Heart left ventricle (tissue), 16 donors: ENCODE data around the gene ZC3H12C. TPM values are rescaled to one million over a fixed set of nuclear protein-coding genes. Genes with fewer than 3 reads are reported as not detected.
"Not testable (repeated sequence)": the region's sequence is repeated elsewhere in the genome, so short reads cannot be mapped to it uniquely, and the experiment has no call there.

Experiments
- ATAC-seq, 4 donors: fragments of 200-7000 bp; cut with Tn5 transposase; one replicate each; pipeline ENCODE4 v1.9.1; 2020 to 2022; ENCODE audit warnings: moderate library complexity in 4 of 4, mild to moderate bottlenecking in 3 of 4, moderate number of reproducible peaks in 1 of 4
- DNase-seq, 5 donors: peaks; one replicate each; pipeline ENCODE4 v3.0.0-alpha.2; 2020
- H3K27ac ChIP-seq, 12 donors: fragments of 200-600 bp; sonication (generic) in 4 of 12; one replicate each; pipeline versions ENCODE4 v1.5.0 to v1.8.0; 2016 to 2022; ENCODE audit warnings: mild to moderate bottlenecking in 2 of 12
- H3K27me3 ChIP-seq, 9 donors: fragments of 200-600 bp; sonication (generic) in 2 of 9; one replicate each; pipeline versions ENCODE4 v1.5.1 to v1.8.0; 2016 to 2022; ENCODE audit warnings: mild to moderate bottlenecking in 3 of 9
- H3K36me3 ChIP-seq, 9 donors: fragments of 200-600 bp; sonication (generic) in 2 of 9; one replicate each; pipeline versions ENCODE4 v1.5.0 to v1.8.0; 2018 to 2022; ENCODE audit warnings: mild to moderate bottlenecking in 2 of 9
- H3K4me1 ChIP-seq, 12 donors: fragments of 200-600 bp; sonication (generic) in 4 of 12; one replicate each; pipeline versions ENCODE4 v1.5.0 to v1.8.0; 2016 to 2022; ENCODE audit warnings: mild to moderate bottlenecking in 3 of 12
- H3K4me3 ChIP-seq, 12 donors: fragments of 200-600 bp; sonication (generic) in 4 of 12; one replicate each; pipeline versions ENCODE4 v1.5.0 to v1.8.0; 2017 to 2022; ENCODE audit warnings: mild to moderate bottlenecking in 9 of 12, moderate library complexity in 4 of 12
- H3K9me3 ChIP-seq, 12 donors: fragments of 200-600 bp; sonication (generic) in 4 of 12; one replicate each; pipeline versions ENCODE4 v1.5.0 to v1.8.0; 2016 to 2022; ENCODE audit warnings: mild to moderate bottlenecking in 1 of 12
- POLR2A ChIP-seq, 2 donors: fragments of 450-650 bp; IDR thresholded peaks; one replicate each; pipeline ENCODE4 v1.6.1; 2017; ENCODE audit warnings: antibody characterized with exemption in 2 of 2, mild to moderate bottlenecking in 2 of 2, moderate library complexity in 2 of 2
- WGBS, 4 donors: extraction: QIAGEN DNeasy Blood & Tissue Kit in 2 of 4; methylation state at CpG; one replicate each; pipeline versions ENCODE4 v1.1.5 to v1.1.7; 2013 to 2018; 5-methylcytosine and 5-hydroxymethylcytosine counted together
- intact Hi-C, 10 donors: fragments of 100-400 bp; cut with DNase I; formaldehyde crosslinking; loops; one replicate each; pipeline versions ENCODE4 v1.11.1 to v1.14.2; 2022
- polyA plus RNA-seq, 2 donors: library from polyadenylated mRNA; stranded (reverse); fragments of 200-250 nt; gene quantifications; one replicate each; pipeline ENCODE4 v1.2.3, GENCODE V29; 2013
- total RNA-seq, 9 donors: library from RNA; depleted of rRNA in 2 of 9; stranded (reverse); fragments of >200 nt in 2 of 9; fragmentation: NEBNext Ultra II Directional in 3 of 9; extraction: Animal tissue kit (Norgen Biotek cat#: 25700) in 3 of 9; gene quantifications; one replicate each; pipeline versions ENCODE4 v1.1.0 to v1.2.4, GENCODE V29; 2016 to 2023
- TF ChIP-seq, protein P1 (sequence below), 12 donors: fragments of 200-600 bp; sonication (generic) in 4 of 12; IDR thresholded peaks; one replicate each; pipeline versions ENCODE4 v1.5.0 to v1.8.0; 2018 to 2022; ENCODE audit warnings: antibody characterized with exemption in 12 of 12, mild to moderate bottlenecking in 5 of 12
- donor health status: ischemic (EF 13 %, LVEDD 7.1; RV severe dilation, severe dysfunction).
- donor health status: healthy with polysubstance abuse.
- donor health status: DM: no; HTN: yes; CAD: no.
- donor health status: DM: no; HTN: no; CAD: no.
- donor health status: ischemic (EF 25% LVEDD 6.9; RV normal size, moderate dysfunction).
- donor health status: ischemic (EF 25% LVEDD 5.7; RV mildly dilated, moderate dysfunction).
- donor health status: healthy.
- donor health status: DM: yes; HTN: yes; CAD: no.
- donor health status: ischemic (EF 35%, LVEDD 5.7; RV mildly dilated, moderate dysfunction).
- donor health status: nonischemic (EF 11% LVEDD 7.7; RV severe dilation, severe dysfunction).
- donor health status: DM: yes; HTN: yes; CAD: no.
- donor health status: PGD.
- donor health status: ischemic (EF 29% LVEDD 5.4; RV normal size, mild dysfunction).
- donor health status: nonischemic (EF 23%, LVEDD 6.1; RV moderate dilation, normal function).

ZC3H12C gene
- total and polyA plus RNA-seq, 11 donors, result 2.1 to 24.3 (median 17.3) TPM

DNA sequence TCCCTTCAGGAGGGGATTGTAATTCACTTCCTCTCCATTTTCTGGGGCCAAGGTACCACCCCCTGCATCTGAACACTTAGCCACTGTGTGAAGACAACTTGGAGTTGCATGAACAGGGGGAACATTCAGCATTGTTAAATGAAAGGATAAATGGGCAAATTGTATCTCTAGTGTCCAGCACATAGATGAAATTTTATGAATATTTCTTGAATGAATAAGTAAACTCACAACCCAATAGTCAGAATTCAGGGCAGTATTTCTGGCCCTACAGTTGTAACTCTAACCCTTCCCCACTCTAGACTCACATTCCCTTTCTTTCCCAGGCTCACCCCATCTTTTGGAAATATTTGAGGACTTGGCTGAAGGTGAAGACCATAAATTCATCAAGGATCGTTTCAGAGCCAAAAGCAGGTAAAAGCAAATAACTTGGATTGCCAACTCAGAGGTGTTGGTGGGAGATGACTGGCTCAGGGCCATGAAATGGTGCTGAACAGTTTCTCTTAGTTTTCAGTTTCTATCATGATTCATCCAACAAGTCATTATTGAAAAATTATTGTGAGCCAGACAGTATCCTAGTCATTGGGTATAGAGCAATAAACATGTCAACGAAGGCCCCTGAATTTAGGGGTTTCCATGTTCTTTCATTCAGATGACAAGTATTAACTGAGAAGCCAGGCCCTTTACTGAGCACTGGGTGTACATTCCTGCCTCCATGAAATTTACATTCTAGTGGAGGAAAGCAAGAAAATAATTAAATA is 33.3 kb upstream of the ZC3H12C start:
- no peak overlapping the region for H3K4me3 ChIP-seq
- no peaks in the 10 kb centered on the region for H3K36me3 ChIP-seq
- TF ChIP-seq, protein P1, sequence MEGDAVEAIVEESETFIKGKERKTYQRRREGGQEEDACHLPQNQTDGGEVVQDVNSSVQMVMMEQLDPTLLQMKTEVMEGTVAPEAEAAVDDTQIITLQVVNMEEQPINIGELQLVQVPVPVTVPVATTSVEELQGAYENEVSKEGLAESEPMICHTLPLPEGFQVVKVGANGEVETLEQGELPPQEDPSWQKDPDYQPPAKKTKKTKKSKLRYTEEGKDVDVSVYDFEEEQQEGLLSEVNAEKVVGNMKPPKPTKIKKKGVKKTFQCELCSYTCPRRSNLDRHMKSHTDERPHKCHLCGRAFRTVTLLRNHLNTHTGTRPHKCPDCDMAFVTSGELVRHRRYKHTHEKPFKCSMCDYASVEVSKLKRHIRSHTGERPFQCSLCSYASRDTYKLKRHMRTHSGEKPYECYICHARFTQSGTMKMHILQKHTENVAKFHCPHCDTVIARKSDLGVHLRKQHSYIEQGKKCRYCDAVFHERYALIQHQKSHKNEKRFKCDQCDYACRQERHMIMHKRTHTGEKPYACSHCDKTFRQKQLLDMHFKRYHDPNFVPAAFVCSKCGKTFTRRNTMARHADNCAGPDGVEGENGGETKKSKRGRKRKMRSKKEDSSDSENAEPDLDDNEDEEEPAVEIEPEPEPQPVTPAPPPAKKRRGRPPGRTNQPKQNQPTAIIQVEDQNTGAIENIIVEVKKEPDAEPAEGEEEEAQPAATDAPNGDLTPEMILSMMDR (IDR thresholded peaks at IDR 0.05), result no peak
- TF ChIP-seq POLR2A (IDR thresholded peaks at IDR 0.05), result no peak
- ATAC-seq (no peak), DNase-seq (no peak)
- H3K4me1 ChIP-seq, result no peaks in the 10 kb centered on the region
- WGBS, 4 donors, result 84 to 90% (median 86%) methylated on average over 2 of the region's 2 CpGs
- intact Hi-C loops, result loop anchor here in 1 of 10 donors (10.0 kb wide), 1 partner anchor 85 kb away; no protein-coding TSS in a partner anchor
- H3K9me3 ChIP-seq, result peaks cover 0 to 2% (median 0%) of the 10 kb centered on the region in 12 donors
- H3K27me3 ChIP-seq, result no peaks in the 10 kb centered on the region
- H3K27ac ChIP-seq, result no peak overlapping the region

DNA sequence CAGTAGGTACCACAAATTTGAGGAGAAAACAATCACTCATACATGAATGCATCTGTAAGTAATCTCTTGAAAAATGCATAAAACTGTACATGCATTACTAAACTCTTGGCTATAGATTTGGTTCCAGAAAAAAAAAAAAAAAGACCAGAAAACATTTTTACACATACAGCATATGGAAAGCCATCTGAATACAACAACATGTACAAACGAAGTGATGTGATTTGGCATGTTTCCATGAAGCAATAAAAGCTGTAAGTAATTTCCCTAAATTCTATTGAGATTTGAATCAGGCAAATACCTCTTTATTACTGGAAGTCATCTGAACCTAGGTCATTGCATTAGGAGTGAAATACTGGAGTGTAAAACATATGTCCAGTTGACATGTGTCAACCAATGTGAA is 31.9 kb upstream of the ZC3H12C start:
- H3K36me3 ChIP-seq, result no peaks in the 10 kb centered on the region
- no peaks in the 10 kb centered on the region for H3K4me1 ChIP-seq
- ATAC-seq (no peak), DNase-seq (no peak)
- H3K9me3 ChIP-seq, result no peaks in the 10 kb centered on the region
- WGBS, 4 donors, result 84 to 89% (median 85%) methylated on average over 1 of the region's 1 CpG
- TF ChIP-seq POLR2A (IDR thresholded peaks at IDR 0.05), result no peak
- TF ChIP-seq, protein P1 (IDR thresholded peaks at IDR 0.05), result no peak
- H3K27ac ChIP-seq, result no peak overlapping the region
- H3K27me3 ChIP-seq, result no peaks in the 10 kb centered on the region
- no peak overlapping the region for H3K4me3 ChIP-seq
- intact Hi-C loops, result loop anchor here in 1 of 10 donors (10.0 kb wide), 1 partner anchor 86 kb away; no protein-coding TSS in a partner anchor

DNA sequence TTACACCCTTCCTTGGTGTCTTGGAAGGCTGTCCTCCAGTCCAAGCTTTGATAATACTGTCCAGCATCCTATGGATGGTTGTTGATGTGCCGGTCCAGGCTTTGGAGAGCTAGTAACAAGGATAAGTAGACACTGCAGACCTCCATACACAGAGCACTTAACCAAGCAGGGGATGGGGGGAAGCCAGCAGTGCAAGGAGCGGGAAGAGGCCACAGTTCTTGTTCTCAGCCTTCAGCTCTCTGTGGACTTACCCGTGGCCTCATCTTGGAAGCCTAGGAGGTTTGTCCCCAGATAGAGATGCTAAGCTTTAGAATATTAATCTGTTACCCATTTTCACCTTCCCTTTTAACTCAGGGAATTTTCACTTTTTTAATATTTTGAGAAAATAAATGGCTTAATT is 30.9 kb upstream of the ZC3H12C start:
- Histone ChIP-seq H3K4me3 (no peak overlapping the region), H3K27me3 (no peaks in the 10 kb centered on the region), H3K27ac (no peak overlapping the region), H3K9me3 (no peaks in the 10 kb centered on the region), H3K4me1 (no peaks in the 10 kb centered on the region), H3K36me3 (no peaks in the 10 kb centered on the region)
- WGBS, 4 donors, result 91 to 96% (median 94%) methylated on average over 3 of the region's 3 CpGs
- intact Hi-C loops, result loop anchor here in 1 of 10 donors (10.0 kb wide), 1 partner anchor 87 kb away; no protein-coding TSS in a partner anchor
- DNase-seq (no peak), ATAC-seq (no peak)
- TF ChIP-seq POLR2A (IDR thresholded peaks at IDR 0.05), result no peak
- TF ChIP-seq, protein P1 (IDR thresholded peaks at IDR 0.05), result no peak

DNA sequence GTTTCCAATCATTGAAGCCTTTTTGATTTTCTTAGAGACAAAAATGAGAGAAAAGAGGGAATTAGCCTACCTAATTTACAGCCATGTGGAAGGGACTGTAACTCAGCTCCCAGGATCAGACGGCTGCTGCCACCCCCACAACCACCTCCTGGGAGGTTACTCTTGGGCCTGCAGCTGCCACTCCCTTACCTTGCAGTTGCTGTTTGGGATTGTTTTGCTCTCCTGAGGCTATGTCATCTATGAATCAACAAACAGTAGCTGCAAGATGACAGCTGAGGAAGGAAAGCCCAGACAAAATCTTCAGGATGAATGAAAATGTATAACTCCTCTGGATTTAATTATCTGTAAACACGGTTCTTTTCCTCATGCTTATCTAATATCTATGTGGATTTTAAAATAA is 28.0 kb upstream of the ZC3H12C start:
- no peak overlapping the region for H3K27ac ChIP-seq
- no peak for TF ChIP-seq POLR2A (IDR thresholded peaks at IDR 0.05)
- TF ChIP-seq, protein P1 (IDR thresholded peaks at IDR 0.05), result no peak
- no peaks in the 10 kb centered on the region for H3K36me3 ChIP-seq
- H3K4me1 ChIP-seq, result peaks cover 0 to 20% (median 15%) of the 10 kb centered on the region in 12 donors
- 70 to 83% (median 76%) methylated on average over 2 of the region's 2 CpGs for WGBS, 4 donors
- DNase-seq (no peak), ATAC-seq (no peak)
- H3K27me3 ChIP-seq, result no peaks in the 10 kb centered on the region
- intact Hi-C loops, result loop anchor here in 1 of 10 donors (10.0 kb wide), 1 partner anchor 90 kb away; no protein-coding TSS in a partner anchor
- no peak overlapping the region for H3K4me3 ChIP-seq
- no peaks in the 10 kb centered on the region for H3K9me3 ChIP-seq

DNA sequence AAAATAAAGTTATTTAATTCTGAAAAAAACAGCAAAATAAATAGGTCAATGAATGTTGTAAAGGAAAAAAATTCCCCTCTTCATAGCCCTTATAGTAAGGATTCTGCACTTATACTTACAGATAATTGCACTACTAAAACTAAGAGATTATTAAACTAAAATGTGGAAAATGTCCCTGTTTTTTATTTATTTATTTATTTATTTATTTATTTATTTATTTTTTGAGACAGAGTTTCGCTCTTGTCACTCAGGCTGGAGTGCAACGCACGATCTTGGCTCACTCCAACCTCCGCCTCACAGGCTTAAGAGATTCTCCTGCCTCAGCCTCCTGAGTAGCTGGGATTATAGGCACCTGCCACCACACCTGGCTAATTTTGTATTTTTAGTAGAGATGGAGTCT is 25.2 kb upstream of the ZC3H12C start:
- H3K9me3 ChIP-seq, H3K36me3 ChIP-seq, DNase-seq, ATAC-seq, H3K4me3 ChIP-seq, H3K27me3 ChIP-seq: not testable (repeated sequence)
- Histone ChIP-seq H3K27ac (peak overlapping the region in 1 of 12 donors; percentile 71), H3K4me1 (peaks cover 0 to 22% (median 16%) of the 10 kb centered on the region in 12 donors)
- 97 to 100% (median 99%) methylated on average over 4 of the region's 4 CpGs for WGBS, 4 donors
- intact Hi-C loops, result loop anchor here in 1 of 10 donors (10.0 kb wide), 1 partner anchor 93 kb away; no protein-coding TSS in a partner anchor
